Endothelial cell of umbilical vein (primary cell): ENCODE results near the gene SLC9A9. TPM values are rescaled to one million over a fixed set of nuclear protein-coding genes. Genes with fewer than 3 reads are reported as not detected.

ENCODE experiments used
- BruUV-seq: library from RNA; stranded (reverse); fragments of 400-500 nt; replicated peaks from 2 replicates; lab custom pipeline; 2021; lab: Mats Ljungman, UMichigan
- CTCF ChIA-PET: fragments of 300-600, 350-600 bp; sonication (Branson Sonifier 250); formaldehyde crosslinking; loops from one replicate; lab custom pipeline; 2021; ENCODE audit warnings: antibody characterized with exemption, inconsistent platforms; lab: Charles Lee
- POLR2A ChIA-PET: fragments of 300-600, 350-600 bp; sonication (Branson Sonifier 250); formaldehyde crosslinking; loops from one replicate; lab custom pipeline; 2021; ENCODE audit warnings: antibody characterized with exemption, inconsistent platforms; lab: Charles Lee
- DNase-seq: peaks from one replicate; pipeline ENCODE4 v3.0.0-alpha.2; 2011; ENCODE audit warnings: low read depth, low spot score
- FAIRE-seq: peaks from 2 replicates; lab custom pipeline; 2011; peaks lifted over from hg19 to GRCh38; lab: Jason Lieb, UNC
- H2AFZ ChIP-seq: 2 replicates; pipeline ENCODE4 v1.6.0; 2012; ENCODE audit warnings: low read depth, low read length, control low read depth, inconsistent platforms
- H3K27ac ChIP-seq: 2 replicates; pipeline ENCODE4 v1.5.1; 2011; ENCODE audit warnings: low read depth, mild to moderate bottlenecking, control low read depth, low read length, moderate library complexity; ENCODE audit not compliant: insufficient read depth
- H3K27me3 ChIP-seq, 2 experiments: 2 replicates each; pipeline versions ENCODE4 v1.6.0 to v1.6.1; 2011; ENCODE audit warnings: low read length in 2 of 2, mixed read lengths in 1 of 2; ENCODE audit not compliant: control insufficient read depth in 2 of 2, insufficient read depth in 2 of 2
- H3K36me3 ChIP-seq, 2 experiments: 2 replicates in 1 of 2; 3 replicates in 1 of 2; pipeline ENCODE4 v1.5.1; 2011; ENCODE audit warnings: low read length in 2 of 2, mild to moderate bottlenecking in 1 of 2, moderate library complexity in 1 of 2; ENCODE audit not compliant: control insufficient read depth in 2 of 2, insufficient read depth in 2 of 2; ENCODE audit errors: extremely low read depth in 1 of 2
- H3K4me1 ChIP-seq: 3 replicates; pipeline ENCODE4 v1.5.1; 2011; ENCODE audit warnings: mild to moderate bottlenecking, low read length; ENCODE audit not compliant: control insufficient read depth, insufficient read depth; ENCODE audit errors: extremely low read depth
- H3K4me2 ChIP-seq: 2 replicates; pipeline ENCODE4 v1.6.1; 2011; ENCODE audit warnings: low read length, control low read depth, mixed read lengths; ENCODE audit not compliant: insufficient read depth
- H3K4me3 ChIP-seq, 3 experiments: fragments of 200-600 bp in 1 of 3; sonication (generic), shearing (Covaris generic) in 1 of 3; replicated peaks in 1 of 3; 2 replicates each; pipeline ENCODE4 v1.5.1; 2011 to 2016; ENCODE audit warnings: control low read depth in 3 of 3, low read length in 3 of 3, mild to moderate bottlenecking in 2 of 3, inconsistent platforms in 1 of 3, low read depth in 1 of 3, moderate library complexity in 1 of 3; ENCODE audit not compliant: insufficient read depth in 1 of 3
- H3K79me2 ChIP-seq: 2 replicates; pipeline ENCODE4 v1.6.0; 2012; ENCODE audit warnings: low read length, inconsistent platforms; ENCODE audit not compliant: control insufficient read depth, insufficient read depth
- H3K9ac ChIP-seq: replicated peaks from 2 replicates; pipeline ENCODE3; 2011; ENCODE audit warnings: low read length, control low read depth; ENCODE audit not compliant: insufficient read depth; ENCODE audit errors: extremely low read depth
- H3K9me1 ChIP-seq: replicated peaks from 3 replicates; pipeline ENCODE4 v1.6.0; 2011; ENCODE audit warnings: mild to moderate bottlenecking, low read length; ENCODE audit not compliant: control insufficient read depth, insufficient read depth; ENCODE audit errors: extremely low read depth
- H3K9me3 ChIP-seq: replicated peaks from 2 replicates; pipeline ENCODE4 v1.5.1; 2012; ENCODE audit warnings: low read length, inconsistent platforms; ENCODE audit not compliant: control insufficient read depth, insufficient read depth
- H4K20me1 ChIP-seq: replicated peaks from 2 replicates; pipeline ENCODE3; 2011; ENCODE audit warnings: mild to moderate bottlenecking, low read length; ENCODE audit not compliant: control insufficient read depth, insufficient read depth; ENCODE audit errors: extremely low read depth
- CTCF ChIP-seq, 2 donors: IDR thresholded peaks; 1 replicate in 1 of 2; 2 replicates in 1 of 2; pipeline ENCODE4 v1.5.1; 2011; ENCODE audit warnings: low read length in 2 of 2, mild to moderate bottlenecking in 2 of 2, moderate library complexity in 2 of 2, control low read depth in 1 of 2, inconsistent platforms in 1 of 2, low read depth in 1 of 2; ENCODE audit not compliant: insufficient read depth in 1 of 2; ENCODE audit errors: extremely low read depth in 1 of 2
- EZH2 ChIP-seq: IDR thresholded peaks from 2 replicates; pipeline ENCODE4 v1.6.1; 2012; ENCODE audit warnings: borderline replicate concordance, low read depth, mild to moderate bottlenecking, moderate library complexity, low read length, inconsistent platforms; ENCODE audit not compliant: severe bottlenecking
- FOS ChIP-seq: IDR thresholded peaks from 2 replicates; pipeline ENCODE4 v1.6.1; 2011; ENCODE audit warnings: mild to moderate bottlenecking, low read length, moderate library complexity, borderline replicate concordance; ENCODE audit not compliant: insufficient read depth
- GATA2 ChIP-seq: IDR thresholded peaks from 2 replicates; pipeline ENCODE4 v1.7.0; 2011; ENCODE audit warnings: low read depth, mild to moderate bottlenecking, moderate library complexity, mixed read lengths, low read length; ENCODE audit not compliant: insufficient read length, insufficient read depth
- JUN ChIP-seq: IDR thresholded peaks from 2 replicates; pipeline ENCODE4 v1.6.1; 2011; ENCODE audit warnings: borderline replicate concordance, low read depth; ENCODE audit not compliant: insufficient read length, insufficient read depth
- MAX ChIP-seq: IDR thresholded peaks from 2 replicates; pipeline ENCODE4 v1.6.1; 2011; ENCODE audit not compliant: insufficient read depth, insufficient read length
- MYC ChIP-seq: IDR thresholded peaks from one replicate; pipeline ENCODE4 v1.6.1; 2011; ENCODE audit warnings: mild to moderate bottlenecking, low read depth, low read length
- POLR2A ChIP-seq: IDR thresholded peaks from 2 replicates; pipeline ENCODE4 v1.6.1; 2012; ENCODE audit warnings: low read depth, mild to moderate bottlenecking, control low read depth, low read length
- POLR2AphosphoS5 ChIP-seq: IDR thresholded peaks from 2 replicates; pipeline ENCODE4 v1.6.1; 2012; ENCODE audit warnings: low read depth, mild to moderate bottlenecking, control low read depth, low read length, moderate library complexity; ENCODE audit not compliant: insufficient read depth
- dilution Hi-C: fragments of 300-500 bp; cut with MboI; formaldehyde crosslinking; loops from one replicate; pipeline ENCODE4 v1.15.0; 2019; ENCODE audit warnings: low sequenced_read_pairs; ENCODE audit not compliant: extremely low pct_ligation_motif_present
- intact Hi-C: fragments of 100-400 bp; cut with micrococcal nuclease; formaldehyde crosslinking; loops from one replicate; pipeline ENCODE4 v1.10.0; 2022
- polyA plus RNA-seq, 4 experiments: library from polyadenylated mRNA; depleted of rRNA in 3 of 4; stranded (reverse) in 3 of 4; unstranded in 1 of 4; fragments of >200 nt; gene quantifications; 2 replicates each; pipeline versions ENCODE4 v1.2.1 to v1.2.3, GENCODE V29; 2011 to 2012; ENCODE audit warnings: missing spikeins in 1 of 4
- total RNA-seq: library from RNA; stranded (reverse); gene quantifications from 2 replicates; pipeline ENCODE4 v1.2.3, GENCODE V29; 2021

The SLC9A9 gene
- total and polyA plus RNA-seq, 2 donors (not counting 3 experiments of a cell fraction or from before 2014, with no cell fraction given): 1.5 to 1.8 TPM

GRCh38 chr3:143885780-143886427, 37.6 kb upstream of the SLC9A9 start:
- no peak overlapping the region for H2AFZ ChIP-seq
- POLR2A ChIA-PET: no interaction called here
- H3K9ac ChIP-seq: no peak overlapping the region
- no peaks in the 10 kb centered on the region for H3K9me3 ChIP-seq
- no peaks in the 10 kb centered on the region for H3K9me1 ChIP-seq
- no peak overlapping the region for H3K27ac ChIP-seq
- BruUV-seq: no TSS peak
- peak; percentile 74 for FAIRE-seq
- TF ChIP-seq POLR2AphosphoS5: no peak
- peak; percentile 58 to 60 for TF ChIP-seq CTCF (IDR thresholded peaks at IDR 0.05; ENCODE audit: extremely low read depth in 1 of 2, insufficient read depth in 1 of 2, low read depth in 1 of 2, low read length in 2 of 2)
- no peaks in the 10 kb centered on the region for H3K36me3 ChIP-seq
- no peak overlapping the region for H3K4me3 ChIP-seq
- intact Hi-C loops (loop anchor here (2.0 to 5.0 kb wide), 3 partner anchors 65 to 109 kb away; partner anchors contain the start of gene DIPK2A), dilution Hi-C loops (no loop called here)
- CTCF ChIA-PET: interaction anchor here (0.7 to 2.1 kb wide), 13 partner anchors 8 to 1882 kb away, joined by 3 to 16 read pairs (median 5); partner anchors contain the start of gene DIPK2A
- H3K27me3 ChIP-seq: no peaks in the 10 kb centered on the region
- DNase-seq: peak; percentile 36
- H3K79me2 ChIP-seq: no peaks in the 10 kb centered on the region
- H3K4me1 ChIP-seq: peaks cover 9% of the 10 kb centered on the region
- no peaks in the 10 kb centered on the region for H4K20me1 ChIP-seq
- no peak overlapping the region for H3K4me2 ChIP-seq

- no TSS peak for BruUV-seq
- Histone ChIP-seq H3K4me3 (no peak overlapping the region), H3K79me2 (no peaks in the 10 kb centered on the region), H3K36me3 (no peaks in the 10 kb centered on the region), H3K27ac (no peak overlapping the region), H3K9me1 (no peaks in the 10 kb centered on the region), H3K9ac (no peak overlapping the region), H3K4me1 (peaks cover 12% of the 10 kb centered on the region), H2AFZ (no peak overlapping the region), H3K9me3 (no peaks in the 10 kb centered on the region), H3K4me2 (no peak overlapping the region), H4K20me1 (no peaks in the 10 kb centered on the region), H3K27me3 (no peaks in the 10 kb centered on the region)
- TF ChIP-seq EZH2 (no peak), POLR2A (no peak), JUN (no peak), FOS (no peak), CTCF (IDR thresholded peaks at IDR 0.05; ENCODE audit: extremely low read depth in 1 of 2, insufficient read depth in 1 of 2, low read depth in 1 of 2, low read length in 2 of 2) (no peak), MAX (no peak), GATA2 (no peak), POLR2AphosphoS5 (no peak), MYC (no peak)
- dilution Hi-C loops (no loop called here), intact Hi-C loops (loop anchor here (2.0 to 5.0 kb wide), 3 partner anchors 66 to 108 kb away; partner anchors contain the start of gene DIPK2A)
- no peak for FAIRE-seq
- DNase-seq: no peak
- POLR2A ChIA-PET: no interaction called here
- CTCF ChIA-PET: interaction anchor here (0.6 to 2.1 kb wide), 18 partner anchors 9 to 1892 kb away, joined by 3 to 16 read pairs (median 4); partner anchors contain the start of gene DIPK2A
Observed at GRCh38 chr3:143884861-143885260, 36.6 kb upstream of the SLC9A9 start.
